OCI-LY7 (cell line): ENCODE results near the gene COA6. TPM values are rescaled to one million over a fixed set of nuclear protein-coding genes. Genes with fewer than 3 reads are reported as not detected.
"Not testable (repeated sequence)": the region's sequence is repeated elsewhere in the genome, so short reads cannot be mapped to it uniquely, and the experiment has no call there.

ENCODE experiments used
- BruUV-seq: library from RNA; stranded (reverse); fragments of 400-500 nt; replicated peaks from 2 replicates; lab custom pipeline; 2021; lab: Mats Ljungman, UMichigan
- CTCF ChIA-PET: fragments of 300-600 bp; sonication (Branson Sonifier 250); formaldehyde crosslinking; loops from one replicate; lab custom pipeline; 2022; ENCODE audit warnings: antibody characterized with exemption; ENCODE audit not compliant: unreplicated experiment; lab: Charles Lee
- POLR2A ChIA-PET: fragments of 300-600 bp; sonication (Branson Sonifier 250); formaldehyde crosslinking; loops from one replicate; lab custom pipeline; 2022; ENCODE audit warnings: antibody characterized with exemption; lab: Charles Lee
- DNase-seq: peaks from one replicate; pipeline ENCODE4 v3.0.0-alpha.2; 2015; ENCODE audit warnings: low spot score
- H2AFZ ChIP-seq: fragments of 200-600 bp; sonication (generic), shearing (Covaris generic); 2 replicates; pipeline ENCODE4 v1.6.1; 2014; ENCODE audit warnings: mild to moderate bottlenecking, antibody characterized with exemption, low read length, moderate library complexity
- H3K27ac ChIP-seq: fragments of 200-600 bp; sonication (generic); 2 replicates; pipeline ENCODE4 v1.5.1; 2014; ENCODE audit warnings: mixed run types, low read depth, mild to moderate bottlenecking, moderate library complexity, low read length, inconsistent platforms; ENCODE audit not compliant: poor library complexity, severe bottlenecking
- H3K36me3 ChIP-seq: fragments of 200-600 bp; sonication (generic); 2 replicates; pipeline ENCODE4 v1.6.1; 2014; ENCODE audit warnings: mild to moderate bottlenecking, antibody characterized with exemption, low read length, moderate library complexity, mixed read lengths; ENCODE audit not compliant: insufficient read depth
- H3K4me1 ChIP-seq: fragments of 200-600 bp; sonication (generic); 2 replicates; pipeline ENCODE4 v1.5.1; 2014; ENCODE audit warnings: mild to moderate bottlenecking, low read length; ENCODE audit not compliant: insufficient read depth, poor library complexity, severe bottlenecking
- H3K4me2 ChIP-seq: fragments of 200-600 bp; sonication (generic); 2 replicates; pipeline ENCODE4 v1.6.1; 2014; ENCODE audit warnings: mild to moderate bottlenecking, low read length
- H3K4me3 ChIP-seq: fragments of 200-600 bp; sonication (generic); 2 replicates; pipeline ENCODE4 v1.5.1; 2014; ENCODE audit warnings: mild to moderate bottlenecking, low read depth, low read length; ENCODE audit not compliant: poor library complexity, severe bottlenecking
- H3K79me2 ChIP-seq: fragments of 200-600 bp; sonication (generic); 2 replicates; pipeline ENCODE4 v1.6.1; 2016; ENCODE audit warnings: low read depth, mild to moderate bottlenecking, low read length, moderate library complexity, mixed read lengths; ENCODE audit not compliant: insufficient read depth
- H3K9me2 ChIP-seq: fragments of 200-600 bp; sonication (generic); 2 replicates; pipeline ENCODE4 v1.6.1; 2016; ENCODE audit warnings: mild to moderate bottlenecking, low read length, mixed read lengths; ENCODE audit not compliant: insufficient read depth
- H3K9me3 ChIP-seq: fragments of 200-600 bp; sonication (generic); 2 replicates; pipeline ENCODE4 v1.6.1; 2014; ENCODE audit warnings: mild to moderate bottlenecking, mixed run types, low read length, mixed read lengths
- H4K20me1 ChIP-seq: fragments of 200-600 bp; sonication (generic); 2 replicates; pipeline ENCODE4 v1.6.1; 2014; ENCODE audit warnings: mild to moderate bottlenecking, antibody characterized with exemption, low read length, moderate library complexity, mixed read lengths; ENCODE audit not compliant: insufficient read depth
- CTCF ChIP-seq: fragments of 200-600 bp; sonication (generic); conservative IDR thresholded peaks from 2 replicates; pipeline ENCODE4 v1.5.1; 2014; ENCODE audit warnings: mild to moderate bottlenecking, antibody characterized with exemption, low read length, moderate library complexity, mixed read lengths
- EZH2phosphoT487 ChIP-seq: fragments of 200-600 bp; sonication (generic); IDR thresholded peaks from 2 replicates; pipeline ENCODE4 v1.6.1; 2018; ENCODE audit warnings: low read depth, borderline replicate concordance, mild to moderate bottlenecking, mixed run types, antibody characterized with exemption, low read length, moderate library complexity, mixed read lengths
- intact Hi-C: fragments of 100-400 bp; cut with micrococcal nuclease; formaldehyde crosslinking; loops from one replicate; pipeline ENCODE4 v1.10.0; 2022; ENCODE audit not compliant: unreplicated experiment
- total RNA-seq, 2 experiments: library from RNA; depleted of rRNA in 1 of 2; stranded (reverse); fragments of >200 nt in 1 of 2; shearing (Covaris generic) in 1 of 2; gene quantifications; 2 replicates each; pipeline ENCODE4 v1.2.3, GENCODE V29; 2014 to 2022

COA6 gene
- total RNA-seq, 2 experiments from 2014 or later, result 35.2 to 45.5 TPM

- POLR2A ChIA-PET, result interaction anchor here (0.7 to 2.2 kb wide), 3 partner anchors 8 to 150 kb away, joined by 3 to 11 read pairs (median 4); no protein-coding TSS in a partner anchor
- BruUV-seq, result TSS peak; percentile 0
- intact Hi-C loops, result no loop called here
- peaks cover 55% of the 10 kb centered on the region for H3K36me3 ChIP-seq
- no peak for TF ChIP-seq CTCF
- TF ChIP-seq EZH2phosphoT487, result no peak
- no peaks in the 10 kb centered on the region for H4K20me1 ChIP-seq
- no peak for DNase-seq
- peaks cover 27% of the 10 kb centered on the region for H3K4me1 ChIP-seq
- no peaks in the 10 kb centered on the region for H3K9me3 ChIP-seq
- H3K27ac ChIP-seq, result no peak overlapping the region
- CTCF ChIA-PET, result no interaction called here
- H3K4me2 ChIP-seq, result no peak overlapping the region; the same call in 1 of the 2 replicates
- peaks cover 37% of the 10 kb centered on the region; the same call in 1 of the 2 replicates for H3K79me2 ChIP-seq
- H3K4me3 ChIP-seq, result no peak overlapping the region
- H2AFZ ChIP-seq, result no peak overlapping the region
- H3K9me2 ChIP-seq, result no peaks in the 10 kb centered on the region
Observed at GRCh38 chr1:234375672-234376071, 2.4 kb downstream of the COA6 start.

- H2AFZ ChIP-seq, DNase-seq, POLR2A ChIA-PET, H4K20me1 ChIP-seq, CTCF ChIA-PET, intact Hi-C loops, BruUV-seq, H3K4me1 ChIP-seq, H3K27ac ChIP-seq, H3K9me2 ChIP-seq, H3K79me2 ChIP-seq, H3K9me3 ChIP-seq, H3K4me2 ChIP-seq, H3K4me3 ChIP-seq: not testable (repeated sequence)
- peaks cover 89% of the 10 kb centered on the region for H3K36me3 ChIP-seq
Observed at GRCh38 chr1:234379591-234380109, 6.4 kb downstream of the COA6 start.

DNA sequence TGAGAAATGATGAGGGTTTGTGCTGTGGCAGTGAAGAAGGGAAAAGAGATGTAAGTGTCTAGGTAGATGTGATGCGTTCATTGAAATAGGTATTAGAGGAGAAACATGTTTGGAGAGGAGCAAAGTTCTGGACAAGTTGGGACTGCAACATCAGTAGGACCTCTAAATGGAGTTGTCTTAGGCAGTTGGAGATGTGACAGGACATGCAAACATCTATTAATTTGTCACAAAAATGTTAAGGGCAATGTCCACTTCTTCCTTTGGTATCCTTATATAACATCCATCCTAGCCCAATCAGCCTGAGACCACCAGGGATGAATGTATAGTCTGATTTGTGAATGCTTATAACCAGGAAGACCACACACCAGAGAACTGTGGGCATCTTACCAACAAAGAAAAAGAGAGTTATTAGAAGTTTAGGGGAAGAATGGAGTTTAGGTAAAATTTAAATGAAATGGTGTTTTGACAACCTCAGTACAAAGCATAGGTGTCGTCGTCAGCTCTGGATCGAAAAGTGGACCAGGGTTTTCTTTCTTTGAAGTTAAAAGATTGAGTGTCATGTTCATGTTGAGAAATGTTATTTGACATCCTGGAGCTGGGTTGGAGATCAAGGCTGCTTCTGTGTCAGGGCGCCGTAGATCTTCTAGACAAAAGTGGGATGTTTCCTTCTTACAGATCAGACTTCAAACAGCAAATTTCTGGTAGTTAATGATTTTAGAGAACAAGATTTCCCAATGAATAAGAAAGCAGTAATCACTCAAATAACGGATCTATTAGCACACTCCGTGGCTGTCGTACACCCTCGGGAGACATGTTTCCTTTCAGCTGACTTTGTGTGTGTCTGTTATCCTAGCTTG is 8.7 kb downstream of the COA6 start:
- no peaks in the 10 kb centered on the region for H3K9me3 ChIP-seq
- peaks cover 87% of the 10 kb centered on the region for H3K36me3 ChIP-seq
- no peaks in the 10 kb centered on the region for H3K79me2 ChIP-seq
- no peaks in the 10 kb centered on the region for H4K20me1 ChIP-seq
- intact Hi-C loops, result no loop called here
- H2AFZ ChIP-seq, result no peak overlapping the region
- DNase-seq, result no peak
- no TSS peak for BruUV-seq
- no peak overlapping the region for H3K27ac ChIP-seq
- H3K9me2 ChIP-seq, result no peaks in the 10 kb centered on the region
- CTCF ChIA-PET, result no interaction called here
- no peak for TF ChIP-seq EZH2phosphoT487
- H3K4me1 ChIP-seq, result no peaks in the 10 kb centered on the region
- no peak overlapping the region for H3K4me3 ChIP-seq
- no peak overlapping the region for H3K4me2 ChIP-seq
- POLR2A ChIA-PET, result no interaction called here
